Tibial nerve (tissue), 4 donors: ENCODE results near the gene GRM3.

Source experiments
- CTCF ChIP-seq, 5 experiments: fragments of 200-600 bp in 3 of 5; fragments of 450-650 bp in 2 of 5; sonication (generic) in 3 of 5; IDR thresholded peaks; one replicate each; pipeline ENCODE4 v1.5.1; 2016 to 2019; ENCODE audit warnings: antibody characterized with exemption in 5 of 5, mild to moderate bottlenecking in 3 of 5, moderate library complexity in 2 of 5
- EP300 ChIP-seq, 2 donors: sonication (generic); formaldehyde crosslinking; IDR thresholded peaks; one replicate each; pipeline ENCODE4 v1.6.1; 2017; ENCODE audit warnings: antibody characterized with exemption in 2 of 2, mild to moderate bottlenecking in 1 of 2
- POLR2A ChIP-seq, 2 donors: fragments of 450-650 bp; IDR thresholded peaks; one replicate each; pipeline ENCODE4 v1.6.1; 2017; ENCODE audit warnings: antibody characterized with exemption in 2 of 2, mild to moderate bottlenecking in 2 of 2, moderate library complexity in 2 of 2

- TF ChIP-seq CTCF (IDR thresholded peaks at IDR 0.05) (no peak), POLR2A (IDR thresholded peaks at IDR 0.05) (no peak), EP300 (IDR thresholded peaks at IDR 0.05) (no peak)
Measured at GRCh38 chr7:86793136-86793535, 149.4 kb downstream of the GRM3 start.
